ENCODE results near the gene ZFAND4.

Gene ZFAND4

GRCh38 chr10:45644527-45644926, 28.0 kb downstream of the ZFAND4 start:
- 60 to 100% methylated on average over 1 of the region's 1 CpG for WGBS, 2 experiments
- Histone ChIP-seq H3K27ac (ENCODE audit: insufficient read depth, low read depth, low read length, poor library complexity, severe bottlenecking) (no peak overlapping the region), H3K36me3 (ENCODE audit: control insufficient read depth, insufficient read depth, low read length) (peaks cover 9% of the 10 kb centered on the region)

GRCh38 chr10:45640941-45641340, 31.6 kb downstream of the ZFAND4 start:
- Histone ChIP-seq H3K27me3 (ENCODE audit: control insufficient read depth, insufficient read depth, low read length, poor library complexity, severe bottlenecking) (no peaks in the 10 kb centered on the region), H3K4me3 (ENCODE audit: insufficient read depth, low read depth, low read length) (no peak overlapping the region), H3K27ac (ENCODE audit: insufficient read depth, low read depth, low read length, poor library complexity, severe bottlenecking) (no peak overlapping the region), H3K4me1 (ENCODE audit: control insufficient read depth, insufficient read depth, low read length) (no peaks in the 10 kb centered on the region), H3K9me3 (ENCODE audit: control insufficient read depth, low read length) (no peaks in the 10 kb centered on the region), H3K36me3 (ENCODE audit: control insufficient read depth, insufficient read depth, low read length) (no peaks in the 10 kb centered on the region)
- 90 to 100% methylated on average over 2 of the region's 4 CpGs for WGBS, 2 experiments

More at GRCh38 chr10:45644527-45644926, 28.0 kb downstream of the ZFAND4 start:
- H3K4me3 ChIP-seq (ENCODE audit: insufficient read depth, low read depth, low read length): no peak overlapping the region
- no peaks in the 10 kb centered on the region for H3K9me3 ChIP-seq (ENCODE audit: control insufficient read depth, low read length)
- H3K27me3 ChIP-seq (ENCODE audit: control insufficient read depth, insufficient read depth, low read length, poor library complexity, severe bottlenecking): no peaks in the 10 kb centered on the region
- no peaks in the 10 kb centered on the region for H3K4me1 ChIP-seq (ENCODE audit: control insufficient read depth, insufficient read depth, low read length)

GRCh38 chr10:45640049-45640448, 32.5 kb downstream of the ZFAND4 start:
- Histone ChIP-seq H3K9me3 (ENCODE audit: control insufficient read depth, low read length) (no peaks in the 10 kb centered on the region), H3K27me3 (ENCODE audit: control insufficient read depth, insufficient read depth, low read length, poor library complexity, severe bottlenecking) (no peaks in the 10 kb centered on the region), H3K36me3 (ENCODE audit: control insufficient read depth, insufficient read depth, low read length) (no peaks in the 10 kb centered on the region), H3K27ac (ENCODE audit: insufficient read depth, low read depth, low read length, poor library complexity, severe bottlenecking) (no peak overlapping the region), H3K4me3 (ENCODE audit: insufficient read depth, low read depth, low read length) (no peak overlapping the region), H3K4me1 (ENCODE audit: control insufficient read depth, insufficient read depth, low read length) (no peaks in the 10 kb centered on the region)
- 83 to 100% methylated on average over 1 of the region's 1 CpG for WGBS, 2 experiments

GRCh38 chr10:45627412-45628048, 45.0 kb downstream of the ZFAND4 start:
- Histone ChIP-seq H3K4me1 (ENCODE audit: control insufficient read depth, insufficient read depth, low read length) (no peaks in the 10 kb centered on the region), H3K4me3 (ENCODE audit: insufficient read depth, low read depth, low read length) (no peak overlapping the region), H3K27ac (ENCODE audit: insufficient read depth, low read depth, low read length, poor library complexity, severe bottlenecking) (no peak overlapping the region), H3K9me3 (ENCODE audit: control insufficient read depth, low read length) (no peaks in the 10 kb centered on the region), H3K36me3 (ENCODE audit: control insufficient read depth, insufficient read depth, low read length) (no peaks in the 10 kb centered on the region), H3K27me3 (ENCODE audit: control insufficient read depth, insufficient read depth, low read length, poor library complexity, severe bottlenecking) (no peaks in the 10 kb centered on the region)
- 93 to 98% methylated on average over 5 of the region's 5 CpGs for WGBS, 2 experiments

- no peaks in the 10 kb centered on the region for H3K36me3 ChIP-seq (ENCODE audit: control insufficient read depth, insufficient read depth, low read length)
- H3K9me3 ChIP-seq (ENCODE audit: control insufficient read depth, low read length): no peaks in the 10 kb centered on the region
- H3K27me3 ChIP-seq (ENCODE audit: control insufficient read depth, insufficient read depth, low read length, poor library complexity, severe bottlenecking): no peaks in the 10 kb centered on the region
- 84 to 88% methylated on average over 3 of the region's 3 CpGs for WGBS, 2 experiments
- H3K4me1 ChIP-seq (ENCODE audit: control insufficient read depth, insufficient read depth, low read length): no peaks in the 10 kb centered on the region
- no peak overlapping the region for H3K4me3 ChIP-seq (ENCODE audit: insufficient read depth, low read depth, low read length)
- no peak overlapping the region for H3K27ac ChIP-seq (ENCODE audit: insufficient read depth, low read depth, low read length, poor library complexity, severe bottlenecking)
These were observed 46.7 kb downstream of the ZFAND4 start for GRCh38 chr10:45625879-45626278.

GRCh38 chr10:45624724-45625123, 47.8 kb downstream of the ZFAND4 start:
- 86 to 98% methylated on average over 5 to 6 of the region's 6 CpGs for WGBS, 2 experiments

GRCh38 chr10:45614869-45615268, 57.7 kb downstream of the ZFAND4 start:
- H3K4me3 ChIP-seq (ENCODE audit: insufficient read depth, low read depth, low read length): no peak overlapping the region
- H3K27ac ChIP-seq (ENCODE audit: insufficient read depth, low read depth, low read length, poor library complexity, severe bottlenecking): no peak overlapping the region
- H3K36me3 ChIP-seq (ENCODE audit: control insufficient read depth, insufficient read depth, low read length): no peaks in the 10 kb centered on the region
- H3K9me3 ChIP-seq (ENCODE audit: control insufficient read depth, low read length): no peaks in the 10 kb centered on the region
- H3K4me1 ChIP-seq (ENCODE audit: control insufficient read depth, insufficient read depth, low read length): no peaks in the 10 kb centered on the region
- no peaks in the 10 kb centered on the region for H3K27me3 ChIP-seq (ENCODE audit: control insufficient read depth, insufficient read depth, low read length, poor library complexity, severe bottlenecking)
- 88 to 100% methylated on average over 1 of the region's 1 CpG for WGBS, 2 experiments

More at GRCh38 chr10:45624724-45625123, 47.8 kb downstream of the ZFAND4 start:
- Histone ChIP-seq H3K4me1 (ENCODE audit: control insufficient read depth, insufficient read depth, low read length) (no peaks in the 10 kb centered on the region), H3K27ac (ENCODE audit: insufficient read depth, low read depth, low read length, poor library complexity, severe bottlenecking) (no peak overlapping the region), H3K9me3 (ENCODE audit: control insufficient read depth, low read length) (no peaks in the 10 kb centered on the region), H3K4me3 (ENCODE audit: insufficient read depth, low read depth, low read length) (no peak overlapping the region), H3K36me3 (ENCODE audit: control insufficient read depth, insufficient read depth, low read length) (no peaks in the 10 kb centered on the region), H3K27me3 (ENCODE audit: control insufficient read depth, insufficient read depth, low read length, poor library complexity, severe bottlenecking) (no peaks in the 10 kb centered on the region)

- no peak overlapping the region for H3K27ac ChIP-seq (ENCODE audit: insufficient read depth, low read depth, low read length, poor library complexity, severe bottlenecking)
- no peak overlapping the region for H3K4me3 ChIP-seq (ENCODE audit: insufficient read depth, low read depth, low read length)
- H3K9me3 ChIP-seq (ENCODE audit: control insufficient read depth, low read length): no peaks in the 10 kb centered on the region
- no peaks in the 10 kb centered on the region for H3K27me3 ChIP-seq (ENCODE audit: control insufficient read depth, insufficient read depth, low read length, poor library complexity, severe bottlenecking)
- H3K36me3 ChIP-seq (ENCODE audit: control insufficient read depth, insufficient read depth, low read length): no peaks in the 10 kb centered on the region
- H3K4me1 ChIP-seq (ENCODE audit: control insufficient read depth, insufficient read depth, low read length): no peaks in the 10 kb centered on the region
These were observed 59.8 kb downstream of the ZFAND4 start for GRCh38 chr10:45612741-45613140.

GRCh38 chr10:45608052-45608451, 64.5 kb downstream of the ZFAND4 start:
- Histone ChIP-seq H3K9me3 (ENCODE audit: control insufficient read depth, low read length) (no peaks in the 10 kb centered on the region), H3K27ac (ENCODE audit: insufficient read depth, low read depth, low read length, poor library complexity, severe bottlenecking) (no peak overlapping the region), H3K4me1 (ENCODE audit: control insufficient read depth, insufficient read depth, low read length) (no peaks in the 10 kb centered on the region), H3K36me3 (ENCODE audit: control insufficient read depth, insufficient read depth, low read length) (no peaks in the 10 kb centered on the region), H3K27me3 (ENCODE audit: control insufficient read depth, insufficient read depth, low read length, poor library complexity, severe bottlenecking) (no peaks in the 10 kb centered on the region), H3K4me3 (ENCODE audit: insufficient read depth, low read depth, low read length) (no peak overlapping the region)
- 93 to 100% methylated on average over 1 of the region's 1 CpG for WGBS, 2 experiments

GRCh38 chr10:45607276-45607675, 65.3 kb downstream of the ZFAND4 start:
- H3K4me3 ChIP-seq (ENCODE audit: insufficient read depth, low read depth, low read length): no peak overlapping the region
- no peaks in the 10 kb centered on the region for H3K4me1 ChIP-seq (ENCODE audit: control insufficient read depth, insufficient read depth, low read length)
- WGBS, 2 experiments: 88 to 100% methylated on average over 1 of the region's 1 CpG
- no peaks in the 10 kb centered on the region for H3K9me3 ChIP-seq (ENCODE audit: control insufficient read depth, low read length)
- H3K27ac ChIP-seq (ENCODE audit: insufficient read depth, low read depth, low read length, poor library complexity, severe bottlenecking): no peak overlapping the region
- no peaks in the 10 kb centered on the region for H3K27me3 ChIP-seq (ENCODE audit: control insufficient read depth, insufficient read depth, low read length, poor library complexity, severe bottlenecking)
- no peaks in the 10 kb centered on the region for H3K36me3 ChIP-seq (ENCODE audit: control insufficient read depth, insufficient read depth, low read length)

- Histone ChIP-seq H3K27me3 (ENCODE audit: control insufficient read depth, insufficient read depth, low read length, poor library complexity, severe bottlenecking) (no peaks in the 10 kb centered on the region), H3K9me3 (ENCODE audit: control insufficient read depth, low read length) (no peaks in the 10 kb centered on the region), H3K4me1 (ENCODE audit: control insufficient read depth, insufficient read depth, low read length) (no peaks in the 10 kb centered on the region), H3K36me3 (ENCODE audit: control insufficient read depth, insufficient read depth, low read length) (no peaks in the 10 kb centered on the region), H3K27ac (ENCODE audit: insufficient read depth, low read depth, low read length, poor library complexity, severe bottlenecking) (no peak overlapping the region), H3K4me3 (ENCODE audit: insufficient read depth, low read depth, low read length) (no peak overlapping the region)
- WGBS, 2 experiments: 97 to 98% methylated on average over 4 of the region's 4 CpGs
These were observed 69.7 kb downstream of the ZFAND4 start for GRCh38 chr10:45602836-45603235.
